ENCODE data around the gene UBXN7. TPM values are rescaled to one million over a fixed set of nuclear protein-coding genes. Genes with fewer than 3 reads are reported as not detected.
"Not testable (repeated sequence)": the region's sequence is repeated elsewhere in the genome, so short reads cannot be mapped to it uniquely, and the experiment has no call there.

Gene UBXN7
- polyA plus RNA-seq, 3 donors, result 27.3 to 37.9 (median 33.8) TPM

- no peak for DNase-seq
Observed at GRCh38 chr3:196365736-196366135, 66.5 kb downstream of the UBXN7 start.

- DNase-seq, result no peak
Observed at GRCh38 chr3:196360586-196360985, 71.6 kb downstream of the UBXN7 start.

GRCh38 chr3:196358540-196358939, 73.7 kb downstream of the UBXN7 start:
- DNase-seq, result not testable (repeated sequence)

- DNase-seq, result no peak
Observed at GRCh38 chr3:196357905-196358304, 74.3 kb downstream of the UBXN7 start.

- no peak for DNase-seq
Observed at GRCh38 chr3:196356556-196356955, 75.7 kb downstream of the UBXN7 start.

- no peak for DNase-seq
Observed at GRCh38 chr3:196355668-196356067, 76.6 kb downstream of the UBXN7 start.

GRCh38 chr3:196354132-196354531, 78.1 kb downstream of the UBXN7 start:
- DNase-seq, result no peak

GRCh38 chr3:196351541-196351940, 80.7 kb downstream of the UBXN7 start:
- DNase-seq, result no peak

- no peak for DNase-seq
Observed at GRCh38 chr3:196350067-196350466, 82.2 kb downstream of the UBXN7 start.

GRCh38 chr3:196348698-196349097, 83.5 kb downstream of the UBXN7 start:
- DNase-seq, result no peak

GRCh38 chr3:196344663-196345062, 87.6 kb downstream of the UBXN7 start:
- DNase-seq, result no peak

GRCh38 chr3:196343917-196344316, 88.3 kb downstream of the UBXN7 start:
- DNase-seq, result not testable (repeated sequence)

GRCh38 chr3:196341137-196341536, 91.1 kb downstream of the UBXN7 start:
- DNase-seq, result no peak

- no peak for DNase-seq
Observed at GRCh38 chr3:196340466-196340865, 91.8 kb downstream of the UBXN7 start.

GRCh38 chr3:196339493-196340254, 92.6 kb downstream of the UBXN7 start:
- DNase-seq, result no peak

GRCh38 chr3:196339044-196339443, 93.2 kb downstream of the UBXN7 start:
- DNase-seq, result no peak

GRCh38 chr3:196336319-196337145, 95.7 kb downstream of the UBXN7 start:
- no peak for DNase-seq

- no peak for DNase-seq
Observed at GRCh38 chr3:196335503-196335948, 96.7 kb downstream of the UBXN7 start.

GRCh38 chr3:196334982-196335381, 97.2 kb downstream of the UBXN7 start:
- DNase-seq, result no peak

- no peak for DNase-seq
Observed at GRCh38 chr3:196332168-196332567, 100.1 kb downstream of the UBXN7 start.

- no peak for DNase-seq
Observed at GRCh38 chr3:196327405-196327804, 104.8 kb downstream of the UBXN7 start.

GRCh38 chr3:196326936-196327335, 105.3 kb downstream of the UBXN7 start:
- DNase-seq, result no peak

GRCh38 chr3:196323691-196324090, 108.5 kb downstream of the UBXN7 start:
- DNase-seq, result no peak
